ENCODE measurements around the gene U2SURP.
"Not testable (repeated sequence)": the region's sequence is repeated elsewhere in the genome, so short reads cannot be mapped to it uniquely, and the experiment has no call there.

The U2SURP gene

DNA sequence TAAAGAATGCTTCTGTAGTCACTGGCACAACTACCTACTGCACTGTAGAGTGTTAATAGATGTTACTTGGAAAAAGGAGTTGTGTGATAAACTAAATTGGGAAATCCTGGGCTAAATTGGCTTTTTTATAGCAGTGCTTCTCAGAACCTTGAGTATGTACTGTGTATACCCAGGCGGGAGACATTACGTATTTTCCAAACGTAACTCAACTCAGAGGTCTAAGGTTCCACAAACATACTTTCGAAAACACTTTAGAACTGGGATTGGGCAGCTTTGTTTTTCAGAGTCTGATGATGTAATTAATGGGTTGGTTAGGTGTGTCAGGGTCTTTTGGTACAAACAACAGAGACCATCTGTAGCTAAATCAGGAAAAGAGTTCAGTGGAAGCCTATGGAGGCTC is 64.7 kb downstream of the U2SURP start:
- in situ Hi-C loops (cut with MboI; ENCODE audit: low sequenced_read_pairs) = no loop called here

DNA sequence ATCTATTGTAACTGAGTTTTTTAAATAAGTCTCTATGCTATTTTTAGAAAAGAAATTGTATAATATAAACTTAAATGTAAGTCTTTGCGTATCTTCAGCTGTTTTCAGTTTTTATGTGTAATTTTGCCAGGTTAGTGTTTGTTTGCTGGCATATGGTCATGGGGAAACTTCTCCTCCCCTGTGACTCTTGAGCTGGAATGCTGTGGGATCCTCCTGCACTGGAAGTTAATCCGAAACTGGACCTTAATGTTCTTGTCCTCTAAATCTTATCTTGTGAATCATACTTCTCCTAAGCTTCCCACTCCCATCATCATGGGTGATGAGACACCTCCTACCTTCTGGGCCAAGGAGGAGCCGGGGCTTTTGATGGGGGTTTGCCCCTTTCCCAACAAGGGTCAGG is 65.8 kb downstream of the U2SURP start:
- in situ Hi-C loops (cut with MboI; ENCODE audit: low sequenced_read_pairs) = no loop called here

DNA sequence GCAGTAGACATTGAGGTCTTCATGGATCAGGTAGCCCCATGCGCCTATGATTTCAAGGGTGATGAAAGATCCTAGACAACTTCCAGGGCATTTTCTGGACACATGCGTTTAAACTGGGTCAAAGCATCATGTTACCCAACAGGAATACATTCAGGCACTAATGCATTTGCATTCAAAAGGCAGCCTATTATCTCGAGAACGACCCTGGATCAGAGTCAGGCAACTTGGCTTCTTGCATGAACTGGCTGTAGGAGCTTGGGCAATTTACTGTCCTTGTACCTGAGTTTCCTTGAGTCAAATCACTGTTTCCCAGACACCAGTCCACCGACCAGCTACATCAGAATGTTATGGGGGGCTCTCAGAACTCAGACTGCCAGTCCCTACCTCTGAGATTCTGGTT is 66.7 kb downstream of the U2SURP start:
- in situ Hi-C loops (cut with MboI; ENCODE audit: low sequenced_read_pairs) = no loop called here

DNA sequence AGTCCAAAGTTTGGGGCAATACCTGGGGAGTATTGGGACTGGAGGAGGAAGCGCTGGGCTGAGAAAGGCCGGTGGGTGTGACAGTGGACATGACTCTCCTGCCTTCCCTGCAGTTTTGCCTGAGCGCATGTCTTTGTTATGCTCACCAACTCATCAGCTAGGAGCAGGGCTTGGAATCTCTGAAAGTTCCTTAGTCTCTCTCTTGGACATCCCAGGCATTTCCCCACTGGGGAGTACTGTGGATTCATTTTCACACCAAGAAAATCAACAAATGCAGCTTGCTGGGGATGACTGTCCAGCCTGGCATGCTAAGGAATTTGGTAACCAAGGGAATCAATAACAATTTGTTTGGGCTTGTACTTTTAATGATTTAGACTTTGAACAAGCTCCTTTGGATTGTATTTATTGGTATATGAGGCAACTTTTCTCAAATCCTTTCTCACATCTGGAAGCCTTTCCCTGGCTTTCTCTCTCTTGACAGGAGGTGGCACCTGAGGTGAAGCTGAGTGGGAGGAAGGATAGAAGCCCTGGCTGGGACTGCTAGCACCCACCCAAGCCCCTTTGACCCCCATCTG is 69.7 kb downstream of the U2SURP start:
- in situ Hi-C loops (cut with MboI; ENCODE audit: low sequenced_read_pairs) = no loop called here

DNA sequence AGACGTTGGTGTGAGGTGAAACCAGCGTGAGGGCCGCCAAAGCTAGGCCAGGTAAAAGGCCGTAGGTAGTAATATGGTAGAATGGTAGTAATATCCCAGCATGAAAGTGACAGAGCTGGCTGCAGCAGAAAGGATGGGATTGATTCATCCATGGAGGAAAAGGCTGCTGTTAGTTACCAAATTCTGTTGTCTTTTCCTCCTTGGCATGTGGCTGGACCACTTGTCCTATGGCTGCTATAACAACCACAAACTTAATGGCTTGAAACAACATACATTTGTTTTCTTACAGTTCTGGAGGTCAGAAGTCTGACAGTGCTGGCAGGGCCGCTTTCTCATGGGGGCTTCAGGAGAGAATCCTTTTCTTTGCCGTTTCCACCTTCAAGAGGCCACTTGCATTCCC is 70.4 kb downstream of the U2SURP start:
- in situ Hi-C loops (cut with MboI; ENCODE audit: low sequenced_read_pairs) = no loop called here

DNA sequence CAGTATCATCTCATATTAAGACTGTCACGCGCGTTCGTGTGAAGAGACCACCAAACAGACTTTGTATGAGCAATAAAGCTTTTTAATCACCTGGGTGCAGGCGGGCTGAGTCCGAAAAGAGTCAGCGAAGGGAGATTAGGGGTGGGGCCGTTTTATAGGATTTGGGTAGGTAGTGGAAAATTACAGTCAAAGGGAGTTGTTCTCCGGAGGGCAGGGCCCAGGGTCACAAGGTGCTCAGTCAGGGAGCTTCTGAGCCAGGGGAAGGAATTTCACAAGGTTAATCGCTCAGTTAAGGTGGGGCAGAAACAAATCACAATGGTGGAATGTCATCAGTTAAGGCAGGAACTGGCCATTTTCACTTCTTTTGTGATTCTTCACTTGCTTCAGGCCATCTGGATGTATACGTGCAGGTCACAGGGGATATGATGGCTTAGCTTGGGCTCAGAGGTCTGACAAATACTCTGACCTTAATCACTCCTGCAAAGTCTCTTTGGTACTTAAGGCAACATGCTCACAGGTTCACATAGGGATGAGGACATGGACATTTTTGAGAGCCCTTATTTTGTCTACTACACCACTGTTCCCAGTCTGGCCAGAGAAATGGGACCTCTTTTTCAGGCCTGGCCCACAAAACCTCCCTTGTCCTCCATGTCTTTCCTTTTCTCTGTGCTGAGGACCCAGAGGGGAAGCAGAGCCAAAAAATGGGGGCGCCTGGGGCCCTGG is 71.1 kb downstream of the U2SURP start:
- in situ Hi-C loops (cut with MboI; ENCODE audit: low sequenced_read_pairs) = not testable (repeated sequence)

DNA sequence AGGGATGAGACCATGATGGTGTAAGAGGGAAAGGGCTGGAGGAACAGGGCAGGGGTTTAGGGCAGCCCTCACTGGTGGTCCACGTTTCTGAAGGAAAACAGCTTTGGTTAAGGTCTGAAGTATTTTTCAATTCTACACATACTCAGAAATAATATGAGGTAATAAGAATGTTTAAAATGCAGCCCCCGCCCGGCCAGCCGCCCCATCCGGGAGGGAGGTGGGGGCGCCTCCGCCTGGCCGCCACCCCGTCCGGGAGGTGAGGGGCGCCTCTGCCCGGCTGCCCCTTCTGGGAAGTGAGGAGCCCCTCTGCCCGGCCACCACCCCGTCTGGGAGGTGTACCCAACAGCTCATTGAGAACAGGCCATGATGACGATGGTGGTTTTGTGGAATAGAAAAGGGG is 72.2 kb downstream of the U2SURP start:
- in situ Hi-C loops (cut with MboI; ENCODE audit: low sequenced_read_pairs) = not testable (repeated sequence)

DNA sequence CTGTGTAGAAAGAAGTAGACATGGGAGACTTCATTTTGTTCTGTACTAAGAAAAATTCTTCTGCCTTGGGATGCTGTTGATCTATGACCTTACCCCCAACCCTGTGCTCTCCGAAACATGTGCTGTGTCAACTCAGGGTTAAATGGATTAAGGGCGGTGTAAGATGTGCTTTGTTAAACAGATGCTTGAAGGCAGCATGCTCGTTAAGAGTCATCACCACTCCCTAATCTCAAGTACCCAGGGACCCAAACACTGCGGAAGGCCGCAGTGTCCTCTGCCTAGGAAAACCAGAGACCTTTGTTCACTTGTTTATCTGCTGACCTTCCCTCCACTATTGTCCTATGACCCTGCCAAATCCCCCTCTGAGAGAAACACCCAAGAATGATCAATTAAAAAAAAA is 72.6 kb downstream of the U2SURP start:
- in situ Hi-C loops (cut with MboI; ENCODE audit: low sequenced_read_pairs) = not testable (repeated sequence)

DNA sequence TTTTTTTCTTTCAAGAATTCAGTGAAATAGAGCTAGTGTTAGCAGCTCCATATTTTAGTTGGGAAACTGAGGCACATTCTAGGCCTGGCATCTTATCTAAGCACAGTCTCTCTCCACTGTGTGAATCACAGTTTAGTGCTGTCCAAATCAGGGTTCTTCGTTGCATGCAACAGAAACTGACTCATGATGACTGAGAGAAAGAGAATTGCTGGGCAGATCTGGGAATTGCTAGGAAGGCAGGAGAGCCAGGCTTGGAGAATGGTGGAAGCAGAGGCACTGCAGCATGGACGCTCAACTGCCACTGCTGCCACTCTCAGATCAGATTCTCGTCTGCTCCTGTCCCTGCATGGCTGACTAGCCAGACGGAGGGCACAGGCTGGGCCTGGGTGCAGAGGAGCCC is 77.5 kb downstream of the U2SURP start:
- in situ Hi-C loops (cut with MboI; ENCODE audit: low sequenced_read_pairs) = no loop called here

DNA sequence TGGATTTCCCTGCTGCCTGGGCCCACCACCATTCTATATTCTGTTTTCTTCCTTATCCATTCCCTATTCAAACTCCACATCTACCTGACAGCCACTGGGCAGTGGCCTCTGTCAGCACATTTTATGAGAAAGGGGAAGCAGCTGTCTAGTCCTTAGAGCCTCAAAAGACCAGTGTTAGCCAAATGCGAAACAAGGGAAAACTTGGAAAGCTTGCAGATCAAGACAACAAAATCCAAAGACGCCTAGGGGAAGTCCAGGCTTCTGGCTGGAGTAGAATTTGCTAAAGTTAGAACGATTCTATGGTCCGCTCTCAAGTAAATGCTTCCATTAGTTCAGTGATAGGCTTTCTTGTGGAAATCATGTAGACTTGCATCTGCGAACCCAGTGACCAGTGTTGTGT is 78.8 kb downstream of the U2SURP start:
- in situ Hi-C loops (cut with MboI; ENCODE audit: low sequenced_read_pairs) = no loop called here

DNA sequence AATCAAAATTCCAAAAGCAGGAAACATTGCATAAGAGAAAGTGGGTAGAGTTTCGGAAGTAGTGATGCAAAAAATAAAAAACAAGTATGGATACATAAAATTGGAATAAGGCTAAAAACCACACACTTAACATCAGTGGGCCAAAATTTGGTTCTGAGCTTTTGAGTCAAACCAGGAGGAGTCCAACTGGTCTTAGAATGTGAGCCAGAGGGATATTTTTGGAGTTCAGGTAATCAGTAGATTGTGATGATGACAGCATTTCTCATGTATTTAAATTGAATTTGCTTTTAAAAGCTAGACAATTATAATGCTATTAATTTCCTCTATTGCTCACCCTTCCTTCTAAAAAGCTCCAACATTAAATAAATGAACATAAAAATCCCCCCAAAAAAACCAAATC is 80.0 kb downstream of the U2SURP start:
- in situ Hi-C loops (cut with MboI; ENCODE audit: low sequenced_read_pairs) = no loop called here

DNA sequence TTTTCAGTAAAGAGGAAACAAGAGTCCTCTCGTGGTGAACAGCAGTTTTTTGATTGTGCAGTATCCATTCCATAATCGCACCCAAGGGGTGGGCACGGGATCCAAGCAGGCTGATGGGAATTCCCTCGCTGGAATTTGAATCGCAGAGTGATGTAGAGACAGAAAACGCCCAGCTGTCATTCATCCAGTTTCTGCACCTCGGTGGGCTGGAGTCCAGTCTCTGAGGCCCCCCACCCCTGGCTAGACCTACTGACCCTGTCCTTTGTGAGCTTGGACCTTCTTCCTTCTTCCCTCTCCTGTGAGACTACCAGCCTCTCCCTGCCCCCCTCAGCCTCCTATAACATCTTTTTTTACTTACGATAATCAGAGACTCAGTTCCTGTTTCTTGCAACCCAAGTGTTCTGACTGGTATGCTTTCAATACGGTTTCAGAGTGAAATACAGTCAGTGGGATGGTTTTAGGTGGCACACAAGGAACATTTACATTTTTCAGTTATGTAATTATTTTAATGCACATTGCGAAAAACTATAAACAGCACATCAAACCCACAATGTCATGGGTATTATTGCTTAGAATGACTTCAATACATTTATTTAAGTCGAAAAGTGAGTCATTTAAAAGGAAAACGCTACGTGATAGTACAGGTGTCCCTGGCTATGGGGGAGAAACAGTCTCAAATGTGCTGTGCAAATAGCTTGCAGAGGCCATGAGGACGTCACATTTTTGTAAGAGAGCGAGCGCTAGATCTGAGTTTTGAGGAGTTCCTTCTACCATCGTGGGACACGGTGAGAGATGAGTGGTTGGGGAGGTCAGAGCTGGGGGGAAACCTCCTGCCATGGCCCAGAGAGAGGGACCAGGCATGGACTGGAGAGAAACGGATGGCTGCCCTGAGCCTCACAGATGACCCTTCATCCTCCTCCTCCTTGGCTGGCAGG is 80.7 kb downstream of the U2SURP start:
- in situ Hi-C loops (cut with MboI; ENCODE audit: low sequenced_read_pairs) = no loop called here

DNA sequence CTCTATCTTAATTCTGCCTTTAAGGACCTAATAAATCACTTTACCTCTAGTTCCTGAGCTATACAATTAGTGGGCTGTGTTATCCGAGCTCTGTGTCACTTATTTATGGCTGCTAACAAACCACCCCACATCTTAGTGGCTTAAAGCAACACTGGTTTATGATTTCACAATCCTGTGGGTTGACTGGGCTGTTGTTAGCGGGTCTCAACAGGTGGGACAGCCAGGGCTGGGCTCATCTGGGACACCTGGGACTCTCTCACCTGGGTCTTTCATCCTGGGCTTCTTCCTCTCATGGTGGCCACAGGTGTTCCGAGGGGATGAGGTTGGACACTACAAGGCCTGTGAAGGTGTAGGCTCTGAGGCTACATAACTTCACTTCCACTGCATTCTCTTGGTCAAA is 82.4 kb downstream of the U2SURP start:
- in situ Hi-C loops (cut with MboI; ENCODE audit: low sequenced_read_pairs) = no loop called here

DNA sequence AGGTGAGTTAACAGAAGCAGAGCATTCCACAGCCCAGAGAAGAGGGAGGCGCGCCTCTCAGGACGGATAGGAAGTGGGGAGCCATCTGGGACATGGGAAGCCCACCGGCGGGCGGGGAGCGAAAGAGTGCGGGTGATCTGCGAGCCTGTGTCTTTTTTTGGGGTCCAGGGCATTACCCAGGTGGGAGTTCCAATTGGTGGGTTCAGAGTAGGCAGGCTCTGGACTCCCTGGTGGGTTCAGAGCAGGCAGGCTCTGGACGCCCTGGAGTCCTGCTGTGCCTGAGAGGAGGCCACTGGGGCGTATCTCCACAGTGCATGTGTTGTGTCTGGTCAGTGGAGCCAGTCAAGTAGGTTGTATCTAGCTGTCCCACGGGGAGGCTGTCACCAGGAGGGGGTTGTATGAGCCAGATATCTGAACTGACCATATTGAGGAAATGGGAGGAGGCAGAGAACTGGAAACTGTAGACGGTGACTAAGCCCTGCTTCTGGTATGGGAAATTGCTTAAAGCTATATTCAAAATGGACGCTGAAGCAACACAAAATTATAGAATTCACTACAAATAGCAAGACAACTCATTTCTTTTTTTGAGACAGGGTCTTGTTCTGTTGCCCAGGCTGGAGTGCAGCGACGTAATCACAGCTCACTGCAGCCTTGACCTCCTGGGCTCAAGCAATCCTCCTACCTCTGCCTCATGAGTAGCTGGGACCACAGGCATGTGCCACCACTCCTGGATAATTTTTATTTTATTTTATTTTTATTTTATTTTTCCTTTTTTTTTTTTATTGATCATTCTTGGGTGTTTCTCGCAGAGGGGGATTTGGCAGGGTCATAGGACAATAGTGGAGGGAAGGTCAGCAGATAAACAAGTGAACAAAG is 83.7 kb downstream of the U2SURP start:
- in situ Hi-C loops (cut with MboI; ENCODE audit: low sequenced_read_pairs) = no loop called here

DNA sequence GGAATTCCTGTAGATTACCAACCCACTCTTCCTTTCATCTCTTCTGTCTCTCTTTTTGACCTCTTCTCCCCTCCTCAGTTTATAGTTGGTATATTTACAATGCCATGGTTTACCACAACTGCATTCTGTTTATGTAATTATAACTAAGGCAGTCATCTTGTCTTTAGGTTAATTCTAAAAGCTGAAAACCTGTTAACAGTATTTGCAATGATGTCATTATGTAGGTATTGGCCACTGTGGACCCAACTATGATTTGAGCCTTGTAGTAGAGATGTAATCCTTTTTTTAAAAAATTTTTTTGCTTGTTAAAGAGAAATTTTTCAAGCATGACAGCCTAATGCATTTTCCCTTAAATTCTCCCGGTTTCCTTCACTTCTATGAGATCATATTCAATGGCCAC is 87.5 kb downstream of the U2SURP start:
- in situ Hi-C loops (cut with MboI; ENCODE audit: low sequenced_read_pairs) = no loop called here

DNA sequence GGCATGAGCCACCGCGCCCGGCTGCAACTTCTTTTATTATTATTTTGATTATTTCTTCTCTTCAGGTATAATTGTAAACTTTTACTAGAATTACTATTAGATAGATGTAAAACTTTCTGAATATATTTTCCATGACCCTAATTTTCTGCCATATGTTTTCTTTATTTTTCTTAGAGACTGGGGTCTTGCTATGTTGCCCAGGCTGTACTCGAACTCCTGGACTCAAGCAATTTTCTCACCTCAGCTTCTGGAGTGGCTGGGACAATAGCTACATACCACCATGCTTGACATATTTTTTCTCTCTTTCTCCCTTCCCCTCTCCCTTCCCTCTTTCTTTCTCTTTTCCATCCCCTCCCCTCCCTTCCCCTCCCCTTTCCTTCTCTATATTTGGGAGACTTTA is 88.6 kb downstream of the U2SURP start:
- in situ Hi-C loops (cut with MboI; ENCODE audit: low sequenced_read_pairs) = no loop called here

DNA sequence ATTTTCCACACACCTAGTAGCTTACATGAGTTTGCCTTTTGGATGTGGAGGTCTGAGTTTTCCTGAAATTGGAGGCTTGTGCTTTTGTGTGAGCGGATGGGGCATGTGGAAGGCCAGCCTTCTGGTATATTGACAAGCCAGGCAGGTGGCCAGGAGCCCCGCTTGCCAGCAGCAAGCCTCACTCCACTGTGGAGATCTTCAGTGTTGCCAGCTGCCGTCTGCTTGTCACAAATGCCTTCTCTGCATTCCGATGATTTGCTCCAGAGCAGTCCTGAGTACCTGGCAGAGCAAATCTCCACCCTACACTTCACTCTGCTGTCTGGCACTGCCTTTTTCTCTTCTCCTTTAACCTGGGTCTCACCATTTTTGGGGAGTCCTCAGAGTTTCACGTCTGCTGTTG is 89.1 kb downstream of the U2SURP start:
- in situ Hi-C loops (cut with MboI; ENCODE audit: low sequenced_read_pairs) = no loop called here

DNA sequence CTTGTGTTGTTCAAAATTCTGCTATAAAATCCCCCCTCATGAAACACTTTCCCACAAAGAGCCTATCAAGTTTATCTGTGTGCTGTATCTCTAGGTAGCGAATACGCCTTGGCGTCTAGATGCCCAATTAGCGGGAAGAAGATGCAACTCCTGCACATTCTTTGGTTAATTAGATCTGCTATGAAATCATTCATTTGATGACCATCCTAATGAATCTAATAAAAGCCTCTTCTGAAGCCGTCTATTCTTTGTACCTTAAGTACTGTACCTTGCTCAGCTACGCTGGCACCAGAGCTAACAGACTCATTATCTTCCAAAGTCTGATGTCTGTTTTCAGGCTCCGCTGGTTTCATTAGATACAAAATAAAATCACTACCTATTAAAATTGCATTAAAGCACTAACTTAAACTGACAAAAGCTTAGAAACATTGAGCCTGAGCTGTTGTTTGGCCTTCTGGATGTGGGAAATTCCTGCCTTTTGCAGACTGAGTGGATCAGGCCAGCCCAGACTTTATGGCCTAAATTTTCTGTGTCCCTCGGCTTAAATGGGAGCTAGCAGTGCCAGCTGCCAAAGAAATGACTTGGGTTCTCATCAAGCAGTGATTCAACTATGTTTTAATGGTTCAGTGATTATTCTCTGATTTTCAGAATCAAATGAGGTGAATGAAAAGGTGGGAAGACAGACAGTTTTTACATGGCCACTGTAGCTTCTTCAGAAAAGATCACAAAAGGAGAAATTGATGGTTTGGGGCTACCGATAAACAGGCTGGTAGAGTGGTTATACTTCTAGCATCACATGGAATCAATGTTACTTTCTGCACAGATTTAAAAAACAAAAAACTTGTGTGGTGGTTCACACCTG is 89.8 kb downstream of the U2SURP start:
- in situ Hi-C loops (cut with MboI; ENCODE audit: low sequenced_read_pairs) = no loop called here

DNA sequence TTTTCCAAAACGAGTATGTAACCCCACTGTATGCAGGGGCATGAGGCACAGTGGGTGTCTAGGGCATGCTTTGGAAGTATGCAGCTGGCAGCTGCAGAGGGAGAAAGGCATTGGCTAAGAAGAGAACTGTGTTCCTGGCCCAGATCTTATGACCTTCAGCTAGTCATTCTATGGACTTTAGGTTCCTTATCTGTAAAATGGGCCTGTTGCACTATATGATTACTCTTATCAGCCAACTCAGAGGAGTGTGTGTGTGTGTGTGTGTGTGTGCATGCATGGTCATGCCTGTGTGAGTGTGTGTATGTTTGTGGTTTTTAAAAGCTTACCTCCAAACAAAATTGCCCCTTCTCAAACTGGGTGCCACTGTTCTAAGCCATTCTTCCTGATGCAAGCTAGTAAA is 90.8 kb downstream of the U2SURP start:
- in situ Hi-C loops (cut with MboI; ENCODE audit: low sequenced_read_pairs) = no loop called here

DNA sequence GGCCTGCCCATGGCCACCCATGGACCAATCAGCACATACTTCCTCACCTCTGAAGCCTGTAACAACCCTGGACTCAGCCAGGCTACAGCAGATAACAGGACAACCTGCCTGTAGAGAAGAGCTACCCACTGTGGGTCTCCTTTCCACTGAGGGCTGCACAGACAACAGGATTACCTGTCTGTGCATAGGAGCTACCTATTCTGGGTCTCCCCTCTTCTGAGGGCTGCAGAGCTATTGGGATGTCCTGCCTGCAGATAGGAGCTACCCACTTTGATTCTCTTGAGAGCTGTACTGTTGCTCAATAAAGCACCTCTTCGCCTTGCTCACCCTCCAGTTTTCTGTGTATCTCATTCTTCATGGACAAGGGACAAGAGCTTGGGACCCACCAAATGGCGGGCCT is 94.4 kb downstream of the U2SURP start:
- in situ Hi-C loops (cut with MboI; ENCODE audit: low sequenced_read_pairs) = no loop called here

All from HL-60/S4 treated with retinoic acid at 250 ng/mL for 4 days and 3 days (cell line).